Activated CD8-positive, alpha-beta memory T cell treated with anti-CD3 and anti-CD28 coated beads for 4 hours (primary cell): ENCODE results near the gene ESYT1.
A peak's percentile ranks its signal among the peaks of the same experiment; 100 is the strongest.

Experiments used
- DNase-seq, 2 donors: peaks; one replicate each; pipeline ENCODE4 v3.0.0-alpha.2; 2020; ENCODE audit warnings: low read depth in 2 of 2

ESYT1 gene

GRCh38 chr12:56128670-56129205 is 671 bp downstream of the ESYT1 start:
- no peak for DNase-seq

- peak; percentile 57 to 63 for DNase-seq
Measured at GRCh38 chr12:56129206-56129941, 1.3 kb downstream of the ESYT1 start.

- DNase-seq: no peak
Measured at GRCh38 chr12:56129942-56130495, 2.0 kb downstream of the ESYT1 start.

- no peak for DNase-seq
Measured at GRCh38 chr12:56130876-56131275, 2.8 kb downstream of the ESYT1 start.

GRCh38 chr12:56134897-56135296 is 6.8 kb downstream of the ESYT1 start:
- no peak for DNase-seq

GRCh38 chr12:56137853-56138571 is 9.9 kb downstream of the ESYT1 start:
- no peak for DNase-seq

GRCh38 chr12:56141946-56142784 is 14.1 kb downstream of the ESYT1 start:
- no peak for DNase-seq

- no peak for DNase-seq
Measured at GRCh38 chr12:56143217-56143616, 15.2 kb downstream of the ESYT1 start.

- no peak for DNase-seq
Measured at GRCh38 chr12:56143870-56144269, 15.8 kb downstream of the ESYT1 start.

GRCh38 chr12:56145217-56145616 is 17.1 kb downstream of the ESYT1 start:
- DNase-seq: no peak

GRCh38 chr12:56146492-56147460 is 18.7 kb downstream of the ESYT1 start:
- no peak for DNase-seq

GRCh38 chr12:56150563-56150962 is 22.5 kb downstream of the ESYT1 start:
- DNase-seq: no peak

GRCh38 chr12:56151672-56152131 is 23.6 kb downstream of the ESYT1 start:
- DNase-seq: peak; percentile 30 to 43

- DNase-seq: peak; percentile 85 to 89
Measured at GRCh38 chr12:56152132-56152755, 24.2 kb downstream of the ESYT1 start, which contains the start of gene MYL6B. Gene MYL6B (plus strand): TSS chr12:56152587. CDS start chr12:56153919, 1,332 bp downstream.

- no peak for DNase-seq
Measured at GRCh38 chr12:56152756-56153677, 24.9 kb downstream of the ESYT1 start.

GRCh38 chr12:56153678-56154065 is 25.6 kb downstream of the ESYT1 start:
- no peak for DNase-seq

GRCh38 chr12:56154246-56154771 is 26.2 kb downstream of the ESYT1 start:
- DNase-seq: no peak

- no peak for DNase-seq
Measured at GRCh38 chr12:56154818-56155217, 26.8 kb downstream of the ESYT1 start.
